GM19025 (cell line): Measurements from ENCODE around the gene PRDX1.

ENCODE experiments used
- ATAC-seq: cut with Tn5 transposase; IDR thresholded peaks from one replicate; pipeline ENCODE4 v1.9.1; 2021; ENCODE audit warnings: mild to moderate bottlenecking, low read depth, moderate library complexity; ENCODE audit not compliant: unreplicated experiment

Gene PRDX1

GRCh38 chr1:45470306-45470798, 51.3 kb downstream of the PRDX1 start:
- no peak for ATAC-seq

DNA sequence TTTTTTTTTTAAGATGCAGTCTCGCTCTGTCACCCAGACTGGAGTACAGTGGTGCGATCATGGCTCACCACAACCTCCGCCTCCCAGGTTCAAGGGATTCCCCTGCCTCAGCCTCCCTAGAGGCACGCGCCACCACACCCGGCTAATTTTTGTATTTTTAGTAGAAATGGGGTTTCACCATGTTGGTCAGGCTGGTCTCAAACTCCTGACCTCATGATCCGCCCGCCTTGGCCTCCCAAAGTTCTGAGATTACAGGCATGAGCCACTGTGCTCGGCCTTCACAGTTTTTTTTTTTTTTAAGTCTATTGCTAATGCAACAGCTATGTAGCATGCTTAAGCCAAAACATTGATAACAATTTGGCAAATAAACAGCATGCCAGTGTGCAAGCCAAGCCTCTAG, 54.3 kb downstream of the PRDX1 start:
- peak; percentile 56 for ATAC-seq

DNA sequence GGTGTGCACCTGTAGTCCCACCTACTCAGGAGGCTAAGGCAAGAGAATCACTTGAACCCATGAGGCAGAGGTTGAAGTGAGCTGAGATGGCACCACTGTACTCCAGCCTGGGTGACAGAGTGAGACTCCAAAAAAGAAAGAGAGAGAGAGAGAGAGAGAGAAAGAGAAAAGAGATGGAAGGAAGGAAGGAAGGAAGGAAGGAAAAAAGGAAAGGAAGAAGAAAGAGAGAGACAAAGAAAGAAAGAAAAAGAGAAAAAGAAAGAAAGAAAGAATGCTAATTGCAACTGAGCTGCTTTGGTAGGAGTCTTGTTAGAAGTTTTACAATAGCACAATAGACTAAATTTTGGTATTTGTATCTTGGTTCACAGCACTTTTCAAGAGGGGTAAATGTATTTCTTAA, 56.4 kb downstream of the PRDX1 start:
- no peak for ATAC-seq
